ENCODE results near the gene FGGY. TPM values are rescaled to one million over a fixed set of nuclear protein-coding genes. Genes with fewer than 3 reads are reported as not detected.

FGGY gene
- total RNA-seq, 1 donor, result 24.6 TPM

GRCh38 chr1:59375321-59376220 lies 78.7 kb downstream of the FGGY start:
- peak overlapping the region; percentile 38 for H3K27ac ChIP-seq (ENCODE audit: low read depth, low read length)
- H3K4me2 ChIP-seq (ENCODE audit: insufficient read depth, low read length), result peak overlapping the region; percentile 41
- no peaks in the 10 kb centered on the region for H3K27me3 ChIP-seq (ENCODE audit: insufficient read depth, low read length)
- H2AFZ ChIP-seq (ENCODE audit: low read length), result peak overlapping the region; percentile 9
- H3K4me1 ChIP-seq (ENCODE audit: insufficient read depth, low read length), result peaks cover 14% of the 10 kb centered on the region
- no peaks in the 10 kb centered on the region for H3K79me2 ChIP-seq (ENCODE audit: insufficient read depth, low read length)
- H4K20me1 ChIP-seq (ENCODE audit: insufficient read depth, low read length), result no peaks in the 10 kb centered on the region
- H3K9me3 ChIP-seq (ENCODE audit: low read depth, low read length), result no peaks in the 10 kb centered on the region
- peak; percentile 75 for DNase-seq (ENCODE audit: insufficient read length, low spot score, missing footprints)
- H3K36me3 ChIP-seq (ENCODE audit: insufficient read depth, low read length), result no peaks in the 10 kb centered on the region
- peak overlapping the region; percentile 2 for H3K4me3 ChIP-seq (ENCODE audit: insufficient read depth, low read length)
- no peak for TF ChIP-seq CTCF (IDR thresholded peaks at IDR 0.05; ENCODE audit: extremely low read depth, low read depth, low read length)

DNA sequence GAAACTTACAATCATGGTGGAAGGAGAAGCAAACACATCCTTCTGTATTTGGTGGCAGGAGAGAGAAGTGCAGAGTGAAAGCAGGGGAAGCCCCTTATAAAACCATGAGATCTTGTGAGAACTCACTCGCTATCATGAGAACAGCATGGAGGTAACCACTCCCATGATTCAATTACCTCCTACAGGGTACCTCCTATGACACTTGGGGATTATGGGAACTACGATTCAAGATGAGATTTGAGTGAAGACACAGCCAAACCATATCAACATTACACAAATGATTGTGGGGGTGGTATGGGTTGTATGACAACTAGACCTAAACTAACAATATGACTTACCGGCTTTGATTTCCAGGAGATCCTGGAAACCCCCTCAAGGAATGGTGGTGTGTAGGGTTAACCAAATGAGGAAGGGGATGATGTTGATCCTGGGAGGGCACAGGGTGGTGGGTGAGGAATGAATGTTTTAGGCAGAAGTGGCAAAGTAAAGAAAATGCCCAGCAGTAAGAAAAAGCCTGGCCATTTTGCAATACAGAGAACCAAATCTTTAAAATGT lies 80.5 kb downstream of the FGGY start:
- H3K9me3 ChIP-seq (ENCODE audit: low read depth, low read length), result no peaks in the 10 kb centered on the region
- no peak overlapping the region for H2AFZ ChIP-seq (ENCODE audit: low read length)
- no peaks in the 10 kb centered on the region for H3K36me3 ChIP-seq (ENCODE audit: insufficient read depth, low read length)
- no peak overlapping the region for H3K27ac ChIP-seq (ENCODE audit: low read depth, low read length)
- no peaks in the 10 kb centered on the region for H4K20me1 ChIP-seq (ENCODE audit: insufficient read depth, low read length)
- peaks cover 14% of the 10 kb centered on the region for H3K4me1 ChIP-seq (ENCODE audit: insufficient read depth, low read length)
- no peak overlapping the region for H3K4me3 ChIP-seq (ENCODE audit: insufficient read depth, low read length)
- no peaks in the 10 kb centered on the region for H3K27me3 ChIP-seq (ENCODE audit: insufficient read depth, low read length)
- H3K4me2 ChIP-seq (ENCODE audit: insufficient read depth, low read length), result no peak overlapping the region
- no peak for TF ChIP-seq CTCF (IDR thresholded peaks at IDR 0.05; ENCODE audit: extremely low read depth, low read depth, low read length)
- DNase-seq (ENCODE audit: insufficient read length, low spot score, missing footprints), result no peak
- no peaks in the 10 kb centered on the region for H3K79me2 ChIP-seq (ENCODE audit: insufficient read depth, low read length)

- Histone ChIP-seq H3K4me1 (ENCODE audit: insufficient read depth, low read length) (peaks cover 14% of the 10 kb centered on the region), H3K27ac (ENCODE audit: low read depth, low read length) (no peak overlapping the region), H3K79me2 (ENCODE audit: insufficient read depth, low read length) (no peaks in the 10 kb centered on the region), H3K9me3 (ENCODE audit: low read depth, low read length) (no peaks in the 10 kb centered on the region), H3K27me3 (ENCODE audit: insufficient read depth, low read length) (no peaks in the 10 kb centered on the region), H2AFZ (ENCODE audit: low read length) (no peak overlapping the region), H3K4me2 (ENCODE audit: insufficient read depth, low read length) (no peak overlapping the region), H4K20me1 (ENCODE audit: insufficient read depth, low read length) (no peaks in the 10 kb centered on the region), H3K4me3 (ENCODE audit: insufficient read depth, low read length) (no peak overlapping the region), H3K36me3 (ENCODE audit: insufficient read depth, low read length) (no peaks in the 10 kb centered on the region)
- no peak for TF ChIP-seq CTCF (IDR thresholded peaks at IDR 0.05; ENCODE audit: extremely low read depth, low read depth, low read length)
- no peak for DNase-seq (ENCODE audit: insufficient read length, low spot score, missing footprints)
These were observed 81.9 kb downstream of the FGGY start for GRCh38 chr1:59378621-59379370.

GRCh38 chr1:59379371-59379728 lies 82.5 kb downstream of the FGGY start:
- H3K27ac ChIP-seq (ENCODE audit: low read depth, low read length), result no peak overlapping the region
- no peaks in the 10 kb centered on the region for H3K36me3 ChIP-seq (ENCODE audit: insufficient read depth, low read length)
- H3K4me1 ChIP-seq (ENCODE audit: insufficient read depth, low read length), result peaks cover 14% of the 10 kb centered on the region
- no peaks in the 10 kb centered on the region for H3K79me2 ChIP-seq (ENCODE audit: insufficient read depth, low read length)
- no peak overlapping the region for H3K4me2 ChIP-seq (ENCODE audit: insufficient read depth, low read length)
- no peaks in the 10 kb centered on the region for H4K20me1 ChIP-seq (ENCODE audit: insufficient read depth, low read length)
- H2AFZ ChIP-seq (ENCODE audit: low read length), result no peak overlapping the region
- no peaks in the 10 kb centered on the region for H3K27me3 ChIP-seq (ENCODE audit: insufficient read depth, low read length)
- no peak overlapping the region for H3K4me3 ChIP-seq (ENCODE audit: insufficient read depth, low read length)
- H3K9me3 ChIP-seq (ENCODE audit: low read depth, low read length), result no peaks in the 10 kb centered on the region
- no peak for DNase-seq (ENCODE audit: insufficient read length, low spot score, missing footprints)
- TF ChIP-seq CTCF (IDR thresholded peaks at IDR 0.05; ENCODE audit: extremely low read depth, low read depth, low read length), result no peak

All from osteoblast (primary cell).